CD4-positive, alpha-beta T cell (primary cell): ENCODE data around the gene OTUD5. TPM values are rescaled to one million over a fixed set of nuclear protein-coding genes. Genes with fewer than 3 reads are reported as not detected.

ENCODE experiments used
- ATAC-seq: fragments of 200-7000 bp; cut with Tn5 transposase; one replicate; pipeline ENCODE4 v1.10.0; 2022; ENCODE audit warnings: mild to moderate bottlenecking; ENCODE audit not compliant: poor library complexity
- CTCF ChIA-PET: fragments of 350-600 bp; sonication (Branson Sonifier 250); formaldehyde crosslinking; loops from one replicate; lab custom pipeline; 2021; ENCODE audit warnings: antibody characterized with exemption, inconsistent platforms; lab: Charles Lee
- POLR2A ChIA-PET: fragments of 350-600 bp; sonication (Branson Sonifier 250); formaldehyde crosslinking; loops from one replicate; lab custom pipeline; 2021; ENCODE audit warnings: antibody characterized with exemption, inconsistent platforms; lab: Charles Lee
- DNase-seq, 14 experiments: peaks; one replicate each; pipeline ENCODE4 v3.0.0-alpha.2; 2013 to 2020; ENCODE audit warnings: mixed read lengths in 2 of 14
- H3K27ac ChIP-seq, 2 donors: one replicate each; pipeline versions ENCODE4 v1.5.1 to v1.7.0; 2013; ENCODE audit warnings: low read length in 2 of 2, low read depth in 1 of 2, mild to moderate bottlenecking in 1 of 2
- H3K27me3 ChIP-seq, 2 experiments: 1 replicate in 1 of 2; 2 replicates in 1 of 2; pipeline versions ENCODE4 v1.6.1 to v1.7.0; 2013; ENCODE audit warnings: low read length in 2 of 2, control low read depth in 1 of 2, mild to moderate bottlenecking in 1 of 2, moderate library complexity in 1 of 2; ENCODE audit not compliant: insufficient read depth in 2 of 2, control insufficient read depth in 1 of 2
- H3K36me3 ChIP-seq: one replicate; pipeline ENCODE4 v1.6.1; 2013; ENCODE audit warnings: low read length, control low read depth; ENCODE audit not compliant: insufficient read depth
- H3K4me1 ChIP-seq: one replicate; pipeline ENCODE4 v1.6.1; 2013; ENCODE audit warnings: low read length, control low read depth; ENCODE audit not compliant: insufficient read depth
- H3K4me3 ChIP-seq: one replicate; pipeline ENCODE4 v1.5.1; 2013; ENCODE audit warnings: mild to moderate bottlenecking, low read length, moderate library complexity
- H3K9me3 ChIP-seq, 2 experiments: 1 replicate in 1 of 2; 2 replicates in 1 of 2; pipeline versions ENCODE4 v1.6.1 to v1.7.0; 2013; ENCODE audit warnings: low read length in 2 of 2, mild to moderate bottlenecking in 2 of 2, control low read depth in 1 of 2, moderate library complexity in 1 of 2; ENCODE audit not compliant: control insufficient read depth in 1 of 2, insufficient read depth in 1 of 2
- H3K27ac Mint-ChIP-seq: one replicate; pipeline ENCODE4 v1.8.0; 2020; ENCODE audit warnings: mixed read lengths
- H3K27me3 Mint-ChIP-seq: one replicate; pipeline ENCODE4 v1.8.0; 2021; ENCODE audit warnings: mixed read lengths
- H3K36me3 Mint-ChIP-seq: one replicate; pipeline ENCODE4 v1.8.0; 2021; ENCODE audit warnings: low read depth, mixed read lengths
- H3K4me1 Mint-ChIP-seq: one replicate; pipeline ENCODE4 v1.8.0; 2021; ENCODE audit warnings: low read depth, mixed read lengths
- H3K4me3 Mint-ChIP-seq: one replicate; pipeline ENCODE4 v1.8.0; 2020; ENCODE audit warnings: mild to moderate bottlenecking, mixed read lengths
- H3K9me3 Mint-ChIP-seq: one replicate; pipeline ENCODE4 v1.8.0; 2020; ENCODE audit warnings: mixed read lengths
- intact Hi-C, 2 experiments: fragments of 100-400 bp; cut with DNase I in 1 of 2; cut with micrococcal nuclease in 1 of 2; formaldehyde crosslinking; loops; one replicate each; pipeline versions ENCODE4 v1.15.1 to v1.9.0; 2023 to 2025; cut with DNase I, micrococcal nuclease
- total RNA-seq, 174 experiments: library from RNA in 2 of 174; stranded (reverse) in 2 of 174; gene quantifications; one replicate each; pipeline ENCODE4 v1.2.3 and lab custom pipeline; 2021 to 2026
- TF ChIP-seq, protein P1 (sequence below): fragments of 200-600 bp; IDR thresholded peaks from one replicate; pipeline ENCODE4 v1.8.0; 2022; ENCODE audit warnings: antibody characterized with exemption, mild to moderate bottlenecking

The OTUD5 gene
- total RNA-seq, 2 experiments from 2014 or later = 81.3 to 92.1 TPM

DNA sequence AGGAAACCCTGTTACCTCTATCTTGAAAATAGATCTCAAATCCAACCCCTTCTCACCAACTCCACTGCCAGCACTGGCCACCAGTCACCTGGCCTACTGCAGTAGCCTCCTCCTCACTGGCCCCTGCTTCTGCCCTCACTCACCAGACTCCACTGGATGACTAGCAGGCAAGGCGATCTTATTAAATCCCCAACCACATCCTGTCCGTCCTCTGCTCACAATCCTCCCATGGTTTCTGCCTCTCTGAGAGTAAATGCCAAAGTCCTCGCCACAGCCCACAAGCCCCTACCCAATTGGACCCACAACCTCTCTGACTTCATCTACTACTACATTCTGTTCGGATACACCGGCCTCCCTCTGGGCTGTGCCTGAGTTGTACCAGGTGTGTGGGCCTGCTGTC, 33.1 kb downstream of the OTUD5 start:
- peaks cover 64% of the 10 kb centered on the region for H3K4me1 ChIP-seq
- POLR2A ChIA-PET = interaction anchor here (1.8 to 11.7 kb wide), 2 partner anchors 12 to 16 kb away, joined by 5 to 335 read pairs; partner anchors contain the start of gene SLC35A2
- Mint-ChIP-seq H3K36me3 (peaks cover 61% of the 10 kb centered on the region), H3K27ac (peak overlapping the region; percentile 85), H3K9me3 (no peaks in the 10 kb centered on the region), H3K27me3 (no peaks in the 10 kb centered on the region), H3K4me1 (peaks cover 39% of the 10 kb centered on the region), H3K4me3 (peak overlapping the region; percentile 58)
- no peaks in the 10 kb centered on the region for H3K27me3 ChIP-seq
- CTCF ChIA-PET = no interaction called here
- H3K9me3 ChIP-seq = no peaks in the 10 kb centered on the region
- DNase-seq (no peak), ATAC-seq (no peak)
- no peak overlapping the region for H3K4me3 ChIP-seq
- intact Hi-C loops = no loop called here
- H3K36me3 ChIP-seq = peaks cover 54% of the 10 kb centered on the region
- TF ChIP-seq, protein P1, sequence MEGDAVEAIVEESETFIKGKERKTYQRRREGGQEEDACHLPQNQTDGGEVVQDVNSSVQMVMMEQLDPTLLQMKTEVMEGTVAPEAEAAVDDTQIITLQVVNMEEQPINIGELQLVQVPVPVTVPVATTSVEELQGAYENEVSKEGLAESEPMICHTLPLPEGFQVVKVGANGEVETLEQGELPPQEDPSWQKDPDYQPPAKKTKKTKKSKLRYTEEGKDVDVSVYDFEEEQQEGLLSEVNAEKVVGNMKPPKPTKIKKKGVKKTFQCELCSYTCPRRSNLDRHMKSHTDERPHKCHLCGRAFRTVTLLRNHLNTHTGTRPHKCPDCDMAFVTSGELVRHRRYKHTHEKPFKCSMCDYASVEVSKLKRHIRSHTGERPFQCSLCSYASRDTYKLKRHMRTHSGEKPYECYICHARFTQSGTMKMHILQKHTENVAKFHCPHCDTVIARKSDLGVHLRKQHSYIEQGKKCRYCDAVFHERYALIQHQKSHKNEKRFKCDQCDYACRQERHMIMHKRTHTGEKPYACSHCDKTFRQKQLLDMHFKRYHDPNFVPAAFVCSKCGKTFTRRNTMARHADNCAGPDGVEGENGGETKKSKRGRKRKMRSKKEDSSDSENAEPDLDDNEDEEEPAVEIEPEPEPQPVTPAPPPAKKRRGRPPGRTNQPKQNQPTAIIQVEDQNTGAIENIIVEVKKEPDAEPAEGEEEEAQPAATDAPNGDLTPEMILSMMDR = no peak
- no peak overlapping the region for H3K27ac ChIP-seq

DNA sequence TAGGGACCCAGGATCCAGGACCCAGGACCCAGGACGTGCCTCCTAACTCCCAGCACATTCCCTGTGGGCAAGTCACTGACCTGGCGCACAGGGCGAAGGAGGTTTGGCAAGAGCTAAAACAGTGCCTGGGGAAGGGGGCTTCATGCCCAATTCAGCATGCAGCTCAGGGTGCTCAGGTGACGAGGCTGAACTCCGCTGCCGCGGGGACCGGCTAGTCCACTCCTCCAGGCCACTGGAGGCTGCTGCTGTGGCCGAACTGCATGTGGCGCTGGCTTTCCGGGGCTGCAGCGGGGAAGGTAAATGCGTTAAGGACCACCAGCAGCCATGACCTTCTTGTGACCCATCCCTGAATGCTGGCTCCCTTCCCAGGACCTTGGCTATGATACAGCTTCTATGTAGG, 33.6 kb downstream of the OTUD5 start:
- intact Hi-C loops = no loop called here
- H3K36me3 ChIP-seq = peaks cover 54% of the 10 kb centered on the region
- H3K4me3 ChIP-seq = no peak overlapping the region
- H3K4me1 Mint-ChIP-seq = peaks cover 39% of the 10 kb centered on the region
- H3K27me3 ChIP-seq = no peaks in the 10 kb centered on the region
- no peaks in the 10 kb centered on the region for H3K9me3 ChIP-seq
- TF ChIP-seq, protein P1 = no peak
- H3K9me3 Mint-ChIP-seq = no peaks in the 10 kb centered on the region
- H3K27ac ChIP-seq = no peak overlapping the region
- ATAC-seq = no peak
- H3K4me3 Mint-ChIP-seq = peak overlapping the region; percentile 58
- ChIA-PET POLR2A (interaction anchor here (1.8 to 11.7 kb wide), 2 partner anchors 12 to 16 kb away, joined by 5 to 335 read pairs; partner anchors contain the start of gene SLC35A2), CTCF (no interaction called here)
- peaks cover 66% of the 10 kb centered on the region for H3K36me3 Mint-ChIP-seq
- H3K27ac Mint-ChIP-seq = peak overlapping the region; percentile 85
- DNase-seq = peak in 1 of 14 experiments; percentile 10
- no peaks in the 10 kb centered on the region for H3K27me3 Mint-ChIP-seq
- H3K4me1 ChIP-seq = peaks cover 64% of the 10 kb centered on the region

DNA sequence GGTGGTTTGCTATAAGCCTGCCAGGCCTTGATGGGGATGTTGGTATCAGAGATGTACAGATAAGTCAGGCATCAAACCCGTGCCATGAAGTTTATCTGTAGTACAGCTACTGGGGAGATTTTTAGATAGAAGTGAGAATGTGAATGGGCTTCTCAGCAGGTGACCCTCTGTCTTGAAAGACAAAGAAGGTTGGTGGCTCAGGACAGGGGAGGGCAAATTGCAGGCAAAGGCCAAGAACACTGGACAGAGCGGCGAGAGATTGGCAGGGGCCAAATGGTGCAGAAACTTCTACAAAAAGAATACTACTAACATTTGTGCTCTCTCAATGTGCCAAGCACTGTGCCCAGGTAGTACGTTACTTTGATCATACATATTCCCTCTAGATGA, 36.7 kb downstream of the OTUD5 start:
- peaks cover 52% of the 10 kb centered on the region for H3K36me3 ChIP-seq
- no peaks in the 10 kb centered on the region for H3K27me3 Mint-ChIP-seq
- H3K4me3 ChIP-seq = peak overlapping the region; percentile 89
- H3K4me3 Mint-ChIP-seq = peak overlapping the region; percentile 98
- DNase-seq = no peak
- H3K9me3 Mint-ChIP-seq = no peaks in the 10 kb centered on the region
- no peaks in the 10 kb centered on the region for H3K9me3 ChIP-seq
- ChIA-PET POLR2A (interaction anchor here (1.7 to 11.7 kb wide), 5 partner anchors 9 to 37 kb away, joined by 4 to 335 read pairs (median 9); partner anchors contain the start of genes OTUD5, PQBP1, SLC35A2 and TIMM17B), CTCF (interaction anchor here (0.7 to 2.6 kb wide), 2 partner anchors 17 to 25 kb away, joined by 3 to 10 read pairs; no protein-coding TSS in a partner anchor)
- peak overlapping the region; percentile 95 for H3K27ac Mint-ChIP-seq
- peaks cover 66% of the 10 kb centered on the region for H3K4me1 ChIP-seq
- H3K4me1 Mint-ChIP-seq = peaks cover 44% of the 10 kb centered on the region
- ATAC-seq = no peak
- TF ChIP-seq, protein P1 = no peak
- intact Hi-C loops = loop anchor here in 1 of 2 experiments (1.0 kb wide), 1 partner anchor 17 kb away; no protein-coding TSS in a partner anchor
- peaks cover 75% of the 10 kb centered on the region for H3K36me3 Mint-ChIP-seq
- no peaks in the 10 kb centered on the region for H3K27me3 ChIP-seq
- H3K27ac ChIP-seq = peak overlapping the region; percentile 29 to 94
